Karpas-422 (cell line): ENCODE measurements around the gene NME7. TPM values are rescaled to one million over a fixed set of nuclear protein-coding genes. Genes with fewer than 3 reads are reported as not detected.

Source experiments
- DNase-seq: peaks from one replicate; pipeline ENCODE4 v3.0.0-alpha.2; 2015
- H2AFZ ChIP-seq: fragments of 200-600 bp; sonication (generic); 2 replicates; pipeline ENCODE4 v1.6.1; 2014; ENCODE audit warnings: antibody characterized with exemption, low read length, mixed read lengths
- H3K27ac ChIP-seq: fragments of 200-600 bp; sonication (generic); 2 replicates; pipeline ENCODE4 v1.5.1; 2014; ENCODE audit warnings: mild to moderate bottlenecking, low read length, moderate library complexity
- H3K27me3 ChIP-seq: fragments of 200-600 bp; sonication (generic); 2 replicates; pipeline ENCODE4 v1.6.1; 2014; ENCODE audit warnings: low read length, mixed read lengths
- H3K36me3 ChIP-seq: fragments of 200-600 bp; sonication (generic); 2 replicates; pipeline ENCODE4 v1.6.1; 2014; ENCODE audit warnings: low read length, mixed read lengths; ENCODE audit not compliant: insufficient read depth
- H3K4me1 ChIP-seq: fragments of 200-600 bp; sonication (generic); 2 replicates; pipeline ENCODE4 v1.6.1; 2014; ENCODE audit warnings: mild to moderate bottlenecking, low read length, mixed read lengths
- H3K4me2 ChIP-seq: fragments of 200-600 bp; sonication (generic); 2 replicates; pipeline ENCODE4 v1.6.1; 2014; ENCODE audit warnings: low read length, low read depth, mild to moderate bottlenecking; ENCODE audit not compliant: poor library complexity, severe bottlenecking
- H3K4me3 ChIP-seq: fragments of 200-600 bp; sonication (generic); 2 replicates; pipeline ENCODE4 v1.5.1; 2014; ENCODE audit warnings: mild to moderate bottlenecking, antibody characterized with exemption, low read length, mixed read lengths
- H3K79me2 ChIP-seq: fragments of 200-600 bp; sonication (generic); 2 replicates; pipeline ENCODE4 v1.6.1; 2014; ENCODE audit warnings: mild to moderate bottlenecking, low read length, mixed read lengths
- H3K9ac ChIP-seq: fragments of 200-600 bp; sonication (generic); 2 replicates; pipeline ENCODE4 v1.6.0; 2014; ENCODE audit warnings: low read length
- H3K9me2 ChIP-seq: fragments of 200-600 bp; sonication (generic), shearing (Covaris generic); replicated peaks from 2 replicates; pipeline ENCODE4 v1.6.0; 2014; ENCODE audit warnings: mild to moderate bottlenecking, low read length, moderate library complexity; ENCODE audit not compliant: insufficient read depth
- H3K9me3 ChIP-seq: fragments of 300-700, 200-600 bp; sonication (generic); 2 replicates; pipeline ENCODE4 v1.6.1; 2014; ENCODE audit warnings: low read length, mixed read lengths
- H4K20me1 ChIP-seq: fragments of 200-600 bp; sonication (generic); 2 replicates; pipeline ENCODE4 v1.6.1; 2014; ENCODE audit warnings: mild to moderate bottlenecking, antibody characterized with exemption, low read length, low read depth; ENCODE audit not compliant: insufficient read depth
- total RNA-seq: library from RNA; depleted of rRNA; stranded (reverse); fragments of >200 nt; shearing (Covaris generic); gene quantifications from 2 replicates; pipeline ENCODE4 v1.2.3, GENCODE V29; 2014; ENCODE audit warnings: low replicate concordance

NME7 gene
- total RNA-seq, 1 experiment from 2014 or later = 7.2 TPM

DNA sequence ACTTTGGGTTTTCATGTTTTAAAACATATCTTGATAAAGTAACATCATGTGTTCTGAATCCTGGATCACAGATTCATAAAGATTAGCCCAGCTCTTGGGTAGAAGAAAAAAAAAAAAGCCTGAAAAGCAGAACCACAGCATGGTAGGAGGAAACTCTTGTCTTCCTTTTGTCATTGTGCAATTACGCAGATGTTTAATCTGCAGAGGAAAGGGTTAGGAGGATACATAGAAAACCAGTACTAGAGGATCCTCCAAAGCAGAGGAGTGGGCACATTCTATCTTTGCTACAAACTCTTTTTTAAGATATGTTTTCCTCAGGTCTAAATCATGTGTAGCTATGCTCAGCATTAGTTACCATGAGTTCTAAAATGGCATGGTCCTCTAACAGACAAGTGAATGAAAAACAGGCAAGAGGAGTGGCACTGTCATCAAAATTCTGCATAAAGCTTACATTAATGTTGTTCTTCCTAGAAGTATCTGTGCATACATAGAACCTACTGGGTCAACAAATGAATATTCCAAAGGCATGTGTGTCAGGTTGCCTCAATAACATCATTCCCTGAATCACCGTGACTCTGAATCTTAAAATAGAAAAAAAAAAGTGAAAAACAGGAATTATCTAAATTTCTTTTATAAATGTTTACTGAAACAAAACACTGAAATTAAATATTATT lies 107.0 kb downstream of the NME7 start:
- Histone ChIP-seq H3K79me2 (no peaks in the 10 kb centered on the region), H4K20me1 (no peaks in the 10 kb centered on the region), H3K9ac (no peak overlapping the region), H2AFZ (no peak overlapping the region), H3K27me3 (no peaks in the 10 kb centered on the region), H3K9me3 (0 out of 2 replicates have a peak, but pooled peaks cover 4% of the 10 kb centered on the region), H3K4me3 (no peak overlapping the region), H3K4me2 (no peak overlapping the region), H3K4me1 (no peaks in the 10 kb centered on the region), H3K36me3 (no peaks in the 10 kb centered on the region), H3K9me2 (no peaks in the 10 kb centered on the region), H3K27ac (no peak overlapping the region)
- no peak for DNase-seq

DNA sequence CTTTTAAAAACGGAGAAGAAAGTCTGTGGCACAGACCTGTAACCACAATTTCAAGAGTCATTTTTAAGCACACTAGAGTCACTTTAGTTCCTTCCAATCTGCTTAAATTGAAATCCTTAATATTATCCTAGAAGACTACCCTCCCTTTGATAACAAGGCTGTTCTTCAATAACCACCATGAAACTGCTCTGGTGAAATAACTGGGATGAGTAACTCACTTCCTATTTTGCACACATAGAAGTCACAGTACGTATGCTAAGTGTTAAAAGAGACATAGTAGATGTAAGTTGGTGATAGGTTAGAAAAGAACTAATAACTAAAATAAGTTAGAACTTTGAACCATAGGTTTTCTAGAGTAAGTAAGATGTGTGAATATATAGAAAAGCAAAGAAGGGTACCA lies 107.8 kb downstream of the NME7 start:
- no peak overlapping the region for H3K27ac ChIP-seq
- no peak overlapping the region for H3K4me2 ChIP-seq
- no peaks in the 10 kb centered on the region for H3K4me1 ChIP-seq
- H3K79me2 ChIP-seq = no peaks in the 10 kb centered on the region
- H3K9ac ChIP-seq = no peak overlapping the region
- H3K4me3 ChIP-seq = no peak overlapping the region
- H3K36me3 ChIP-seq = no peaks in the 10 kb centered on the region
- H3K9me3 ChIP-seq = 0 out of 2 replicates have a peak, but pooled peaks cover 4% of the 10 kb centered on the region
- H3K9me2 ChIP-seq = no peaks in the 10 kb centered on the region
- H2AFZ ChIP-seq = no peak overlapping the region
- no peak for DNase-seq
- H3K27me3 ChIP-seq = no peaks in the 10 kb centered on the region
- H4K20me1 ChIP-seq = no peaks in the 10 kb centered on the region

DNA sequence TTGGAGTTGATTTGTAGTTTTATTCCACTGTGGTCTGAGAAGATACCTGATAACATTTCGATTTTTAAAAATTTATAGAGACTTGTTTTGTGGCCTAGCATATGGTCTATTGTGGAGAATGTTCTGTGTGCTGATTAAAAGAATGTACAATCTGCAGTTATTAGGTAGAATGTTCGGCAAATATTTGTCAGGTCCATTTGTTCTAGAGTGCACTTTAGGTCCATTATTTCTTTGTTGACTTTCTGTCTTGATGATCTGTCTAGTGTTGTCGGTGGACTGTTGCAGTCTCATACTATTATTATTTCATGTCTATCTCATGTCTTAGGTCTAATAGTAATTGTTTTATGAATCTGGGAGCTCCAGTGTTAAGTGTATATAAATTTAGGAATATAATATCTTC lies 116.8 kb downstream of the NME7 start:
- H3K9me3 ChIP-seq = no peaks in the 10 kb centered on the region
- H3K9ac ChIP-seq = no peak overlapping the region
- H3K27ac ChIP-seq = no peak overlapping the region
- no peak overlapping the region for H3K4me2 ChIP-seq
- no peak overlapping the region for H2AFZ ChIP-seq
- no peaks in the 10 kb centered on the region for H4K20me1 ChIP-seq
- H3K79me2 ChIP-seq = no peaks in the 10 kb centered on the region
- H3K36me3 ChIP-seq = no peaks in the 10 kb centered on the region
- no peaks in the 10 kb centered on the region for H3K9me2 ChIP-seq
- H3K27me3 ChIP-seq = no peaks in the 10 kb centered on the region
- no peak for DNase-seq
- no peak overlapping the region for H3K4me3 ChIP-seq
- no peaks in the 10 kb centered on the region for H3K4me1 ChIP-seq

DNA sequence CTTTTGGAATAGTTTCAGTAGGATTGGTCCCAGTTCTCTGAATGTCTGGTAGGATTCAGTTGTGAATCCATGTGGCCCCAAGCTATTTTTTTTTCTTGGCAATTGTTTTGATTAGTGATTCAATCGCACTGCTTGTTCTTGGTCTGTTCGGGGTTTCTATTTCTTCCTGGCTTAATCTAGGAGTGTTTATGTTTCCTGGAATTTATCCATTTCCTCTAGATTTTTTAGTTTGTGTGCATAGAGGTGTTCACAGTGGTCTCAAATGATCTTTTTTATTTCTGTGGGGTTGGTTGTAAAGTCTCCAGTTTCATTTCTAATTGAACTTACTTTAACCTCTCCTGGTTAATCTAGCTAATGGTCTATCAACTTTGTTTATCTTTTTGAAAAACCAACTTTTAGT lies 117.6 kb downstream of the NME7 start:
- Histone ChIP-seq H3K27me3 (no peaks in the 10 kb centered on the region), H2AFZ (no peak overlapping the region), H4K20me1 (no peaks in the 10 kb centered on the region), H3K4me3 (no peak overlapping the region), H3K36me3 (no peaks in the 10 kb centered on the region), H3K9me2 (no peaks in the 10 kb centered on the region), H3K79me2 (no peaks in the 10 kb centered on the region), H3K9ac (no peak overlapping the region), H3K27ac (no peak overlapping the region), H3K4me1 (no peaks in the 10 kb centered on the region), H3K9me3 (no peaks in the 10 kb centered on the region), H3K4me2 (no peak overlapping the region)
- DNase-seq = no peak

DNA sequence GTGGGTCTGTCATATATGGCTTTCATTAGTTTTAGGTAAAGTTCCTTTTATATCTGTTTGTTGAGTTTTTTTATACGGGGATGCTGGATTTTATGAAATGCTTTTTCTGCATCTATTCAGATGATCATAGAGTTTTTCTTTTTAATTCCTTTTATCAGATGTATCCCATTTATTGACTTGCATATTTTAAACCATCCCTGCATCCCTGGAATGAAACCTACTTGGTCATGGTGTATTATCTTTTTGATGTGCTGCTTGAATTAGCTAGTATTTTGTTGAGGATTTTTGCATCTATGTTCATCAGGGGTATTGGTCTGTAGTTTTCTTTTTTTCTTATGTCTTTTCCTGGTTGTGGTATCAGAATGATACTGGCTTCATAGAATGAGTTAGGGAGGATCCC lies 118.0 kb downstream of the NME7 start:
- H4K20me1 ChIP-seq = no peaks in the 10 kb centered on the region
- no peaks in the 10 kb centered on the region for H3K79me2 ChIP-seq
- no peak overlapping the region for H3K4me3 ChIP-seq

DNA sequence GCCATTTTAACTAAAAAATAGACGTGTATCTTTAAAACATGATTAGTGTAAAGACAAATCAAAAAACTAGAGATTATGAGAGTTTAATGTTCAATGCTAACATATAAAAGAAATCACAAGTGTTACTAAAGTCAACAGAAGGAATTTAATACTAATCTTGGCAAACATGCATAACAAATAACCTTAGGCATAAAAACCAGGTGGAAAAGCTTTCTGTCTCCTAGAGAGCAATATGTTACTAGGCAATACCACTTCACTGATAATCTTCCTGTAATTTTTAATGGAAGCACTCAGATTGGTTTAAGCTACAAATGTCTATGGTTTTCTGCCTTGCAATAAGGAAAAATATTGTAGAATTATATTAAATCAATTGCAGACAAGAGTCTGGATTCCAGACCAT lies 121.9 kb downstream of the NME7 start:
- no peak overlapping the region for H2AFZ ChIP-seq
- H3K9ac ChIP-seq = no peak overlapping the region
- no peak overlapping the region for H3K4me3 ChIP-seq
- no peaks in the 10 kb centered on the region for H3K27me3 ChIP-seq
- no peak overlapping the region for H3K4me2 ChIP-seq
- no peaks in the 10 kb centered on the region for H3K79me2 ChIP-seq
- no peak for DNase-seq
- H3K9me3 ChIP-seq = no peaks in the 10 kb centered on the region
- no peaks in the 10 kb centered on the region for H4K20me1 ChIP-seq
- H3K9me2 ChIP-seq = no peaks in the 10 kb centered on the region
- no peak overlapping the region for H3K27ac ChIP-seq
- H3K36me3 ChIP-seq = no peaks in the 10 kb centered on the region
- no peaks in the 10 kb centered on the region for H3K4me1 ChIP-seq

More for the DNA sequence above, 118.0 kb downstream of the NME7 start:
- Histone ChIP-seq H2AFZ (no peak overlapping the region), H3K9me2 (no peaks in the 10 kb centered on the region), H3K4me1 (no peaks in the 10 kb centered on the region), H3K27me3 (no peaks in the 10 kb centered on the region), H3K9me3 (no peaks in the 10 kb centered on the region), H3K36me3 (no peaks in the 10 kb centered on the region), H3K4me2 (no peak overlapping the region), H3K27ac (no peak overlapping the region), H3K9ac (no peak overlapping the region)
- DNase-seq = no peak

DNA sequence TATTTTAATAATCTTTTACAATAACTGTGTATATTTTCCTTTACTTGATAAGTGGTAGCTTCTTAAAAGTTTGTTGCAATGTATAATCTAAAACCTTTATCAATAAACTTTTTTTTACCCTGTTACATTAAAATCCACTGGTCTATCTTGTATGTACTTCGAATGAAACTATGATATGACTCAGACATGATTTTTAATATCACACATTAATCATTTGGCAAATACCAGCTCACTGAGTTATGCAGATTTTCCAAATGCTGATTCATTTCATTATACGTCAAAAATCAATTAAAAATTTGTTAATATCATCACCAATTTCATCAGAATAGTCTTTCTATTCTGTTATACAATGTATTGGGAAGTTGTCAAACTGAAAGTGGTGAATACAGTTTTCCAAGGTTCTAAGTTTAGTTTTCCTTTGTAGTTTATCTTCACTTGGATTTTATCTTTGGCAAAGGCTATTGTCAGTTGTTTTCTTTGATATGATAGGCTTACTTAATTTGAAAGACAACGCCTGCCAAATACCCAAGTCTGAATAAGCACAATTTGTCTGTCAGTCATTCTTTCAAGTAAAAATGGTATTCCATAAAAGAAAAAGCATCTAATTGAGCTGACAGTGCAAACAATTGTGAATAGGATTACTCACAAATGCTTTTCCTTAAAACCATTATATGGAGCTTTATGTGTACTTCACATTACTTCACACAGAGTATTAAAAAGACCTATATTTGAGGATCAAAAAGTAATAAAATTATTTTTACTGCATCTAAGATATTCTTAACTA lies 127.0 kb downstream of the NME7 start:
- Histone ChIP-seq H3K36me3 (no peaks in the 10 kb centered on the region), H3K9ac (no peak overlapping the region), H3K79me2 (no peaks in the 10 kb centered on the region), H3K27ac (no peak overlapping the region), H3K4me3 (no peak overlapping the region), H3K27me3 (no peaks in the 10 kb centered on the region), H3K4me1 (no peaks in the 10 kb centered on the region), H3K4me2 (no peak overlapping the region), H3K9me2 (no peaks in the 10 kb centered on the region), H2AFZ (no peak overlapping the region), H4K20me1 (no peaks in the 10 kb centered on the region), H3K9me3 (no peaks in the 10 kb centered on the region)
- DNase-seq = no peak

DNA sequence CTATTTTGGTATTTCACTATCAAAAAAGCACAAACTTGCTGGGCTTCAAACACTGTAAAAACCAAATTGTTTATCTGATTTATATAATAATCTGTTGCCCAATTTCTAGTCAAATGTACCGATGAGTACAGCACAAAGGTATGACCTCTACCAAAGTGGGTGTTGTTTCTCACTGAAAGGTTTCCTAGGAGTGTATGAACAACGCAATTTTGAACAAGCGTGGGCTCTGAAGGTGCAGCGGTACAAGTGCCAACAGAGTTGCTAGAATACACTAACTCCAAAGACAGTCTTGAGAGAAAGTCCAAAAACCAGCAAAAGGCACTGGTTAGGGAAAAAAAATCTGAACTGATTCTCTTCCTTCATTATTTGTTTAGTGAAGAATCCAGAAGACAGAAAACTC lies 130.7 kb downstream of the NME7 start:
- Histone ChIP-seq H2AFZ (no peak overlapping the region), H3K4me2 (no peak overlapping the region), H3K27me3 (no peaks in the 10 kb centered on the region), H3K4me3 (no peak overlapping the region), H3K9me3 (no peaks in the 10 kb centered on the region), H3K9me2 (no peaks in the 10 kb centered on the region), H3K4me1 (no peaks in the 10 kb centered on the region), H3K79me2 (no peaks in the 10 kb centered on the region), H4K20me1 (no peaks in the 10 kb centered on the region), H3K36me3 (no peaks in the 10 kb centered on the region), H3K27ac (no peak overlapping the region), H3K9ac (no peak overlapping the region)
- DNase-seq = no peak
